Measurements from ENCODE around the gene SLC11A1. TPM values are rescaled to one million over a fixed set of nuclear protein-coding genes. Genes with fewer than 3 reads are reported as not detected.

SLC11A1 gene
- total RNA-seq, 1 donor, result 0.43 TPM

DNA sequence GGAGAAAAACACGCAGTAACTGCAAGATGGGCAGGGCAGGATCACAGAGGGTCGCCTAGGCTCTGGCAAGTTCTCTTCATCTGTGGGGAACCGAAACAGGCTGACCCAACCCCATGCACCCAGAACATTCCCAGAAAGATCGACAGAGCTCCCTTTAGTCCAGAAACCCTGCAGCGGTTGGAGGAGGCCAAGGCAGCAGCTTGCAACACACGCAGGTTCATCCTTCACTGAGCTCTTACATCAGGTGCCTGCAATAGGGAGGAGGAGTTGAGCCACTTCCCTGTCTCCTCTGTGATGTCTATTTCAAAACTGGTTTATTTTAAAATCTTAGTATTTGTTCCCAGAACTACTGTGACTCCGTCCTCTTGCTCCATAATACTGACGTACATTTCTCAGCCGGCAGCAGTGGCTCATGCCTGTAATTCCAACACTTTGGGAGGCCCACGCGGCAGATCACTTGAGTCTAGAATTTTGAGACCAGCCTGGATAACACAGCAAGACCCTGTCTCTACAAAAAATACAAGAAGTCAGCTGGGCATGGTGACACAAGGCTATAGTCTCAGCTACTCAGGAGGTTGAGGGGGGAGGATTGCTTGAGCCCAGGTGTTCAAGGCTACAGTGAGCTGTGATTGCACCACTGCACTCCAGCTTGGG lies 11.5 kb upstream of the SLC11A1 start:
- DNase-seq (ENCODE audit: low read depth), result peak; percentile 95
- H3K4me3 ChIP-seq (ENCODE audit: low read depth, low read length), result no peak overlapping the region
- TF ChIP-seq, protein P1, sequence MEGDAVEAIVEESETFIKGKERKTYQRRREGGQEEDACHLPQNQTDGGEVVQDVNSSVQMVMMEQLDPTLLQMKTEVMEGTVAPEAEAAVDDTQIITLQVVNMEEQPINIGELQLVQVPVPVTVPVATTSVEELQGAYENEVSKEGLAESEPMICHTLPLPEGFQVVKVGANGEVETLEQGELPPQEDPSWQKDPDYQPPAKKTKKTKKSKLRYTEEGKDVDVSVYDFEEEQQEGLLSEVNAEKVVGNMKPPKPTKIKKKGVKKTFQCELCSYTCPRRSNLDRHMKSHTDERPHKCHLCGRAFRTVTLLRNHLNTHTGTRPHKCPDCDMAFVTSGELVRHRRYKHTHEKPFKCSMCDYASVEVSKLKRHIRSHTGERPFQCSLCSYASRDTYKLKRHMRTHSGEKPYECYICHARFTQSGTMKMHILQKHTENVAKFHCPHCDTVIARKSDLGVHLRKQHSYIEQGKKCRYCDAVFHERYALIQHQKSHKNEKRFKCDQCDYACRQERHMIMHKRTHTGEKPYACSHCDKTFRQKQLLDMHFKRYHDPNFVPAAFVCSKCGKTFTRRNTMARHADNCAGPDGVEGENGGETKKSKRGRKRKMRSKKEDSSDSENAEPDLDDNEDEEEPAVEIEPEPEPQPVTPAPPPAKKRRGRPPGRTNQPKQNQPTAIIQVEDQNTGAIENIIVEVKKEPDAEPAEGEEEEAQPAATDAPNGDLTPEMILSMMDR (IDR thresholded peaks at IDR 0.05; ENCODE audit: insufficient read depth, low read depth, low read length), result no peak

DNA sequence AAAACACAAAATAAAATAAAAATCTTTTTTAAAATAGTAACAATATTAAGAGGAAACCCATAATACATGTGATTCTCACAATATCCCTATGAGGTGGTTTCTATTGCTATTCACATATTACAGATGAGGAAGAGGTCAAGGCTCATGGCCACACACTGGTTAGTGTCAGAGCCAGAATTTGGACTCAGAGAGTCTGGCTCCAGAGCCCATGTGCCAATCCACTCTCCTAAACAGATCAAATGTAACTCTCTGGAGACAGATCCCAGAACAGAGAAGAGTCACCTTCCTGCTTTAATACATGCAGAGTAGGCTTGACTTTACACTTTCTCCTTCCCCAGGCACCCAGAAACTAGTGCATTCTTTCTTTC lies 10.1 kb upstream of the SLC11A1 start:
- TF ChIP-seq, protein P1 (IDR thresholded peaks at IDR 0.05; ENCODE audit: insufficient read depth, low read depth, low read length), result no peak
- no peak for DNase-seq (ENCODE audit: low read depth)
- H3K4me3 ChIP-seq (ENCODE audit: low read depth, low read length), result no peak overlapping the region

DNA sequence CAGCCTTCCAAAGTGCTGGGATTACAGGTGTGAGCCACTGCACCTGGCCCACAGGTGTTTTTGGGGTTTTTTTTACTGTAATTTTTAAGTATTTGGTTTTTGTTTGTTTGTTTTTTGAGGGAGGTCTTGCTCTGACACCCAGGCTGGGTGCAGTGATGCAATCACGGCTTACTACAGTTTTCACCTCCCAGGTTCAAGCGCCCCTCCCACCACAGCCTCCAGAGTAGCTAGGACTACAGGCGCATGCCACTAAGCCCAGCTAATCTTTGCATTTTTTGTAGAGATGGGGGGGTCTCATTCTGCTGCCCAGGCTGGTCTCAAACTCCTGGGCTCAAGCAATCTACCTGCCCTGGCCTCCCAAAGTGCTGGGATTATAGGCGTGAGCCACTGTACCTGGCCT lies 7.3 kb upstream of the SLC11A1 start:
- TF ChIP-seq, protein P1 (IDR thresholded peaks at IDR 0.05; ENCODE audit: insufficient read depth, low read depth, low read length), result no peak
- H3K4me3 ChIP-seq (ENCODE audit: low read depth, low read length), result no peak overlapping the region
- peak; percentile 65 for DNase-seq (ENCODE audit: low read depth)

GRCh38 chr2:218375212-218375611 lies 6.9 kb upstream of the SLC11A1 start:
- H3K4me3 ChIP-seq (ENCODE audit: low read depth, low read length), result no peak overlapping the region
- TF ChIP-seq, protein P1 (IDR thresholded peaks at IDR 0.05; ENCODE audit: insufficient read depth, low read depth, low read length), result no peak
- DNase-seq (ENCODE audit: low read depth), result peak; percentile 98

DNA sequence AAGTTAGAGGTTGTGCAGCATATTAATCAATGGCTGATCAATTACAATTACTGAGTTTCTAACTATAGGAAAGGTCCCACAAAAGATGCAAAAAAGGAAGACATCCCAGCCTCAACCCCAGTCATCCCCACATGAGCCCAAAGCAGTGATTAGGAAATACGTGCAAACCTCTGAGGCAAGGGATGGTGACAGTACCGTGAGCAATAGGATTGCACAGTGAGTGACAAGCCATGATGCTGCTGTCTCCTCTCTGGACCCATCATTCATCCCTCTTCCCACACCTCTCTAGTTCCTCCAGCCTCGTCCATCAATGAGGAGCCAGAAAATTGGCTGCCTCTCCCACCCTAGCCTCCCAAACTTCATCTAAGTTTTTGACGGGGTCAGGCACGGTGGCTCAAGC lies 4.0 kb upstream of the SLC11A1 start:
- H3K4me3 ChIP-seq (ENCODE audit: low read depth, low read length), result no peak overlapping the region
- DNase-seq (ENCODE audit: low read depth), result no peak
- TF ChIP-seq, protein P1 (IDR thresholded peaks at IDR 0.05; ENCODE audit: insufficient read depth, low read depth, low read length), result no peak

DNA sequence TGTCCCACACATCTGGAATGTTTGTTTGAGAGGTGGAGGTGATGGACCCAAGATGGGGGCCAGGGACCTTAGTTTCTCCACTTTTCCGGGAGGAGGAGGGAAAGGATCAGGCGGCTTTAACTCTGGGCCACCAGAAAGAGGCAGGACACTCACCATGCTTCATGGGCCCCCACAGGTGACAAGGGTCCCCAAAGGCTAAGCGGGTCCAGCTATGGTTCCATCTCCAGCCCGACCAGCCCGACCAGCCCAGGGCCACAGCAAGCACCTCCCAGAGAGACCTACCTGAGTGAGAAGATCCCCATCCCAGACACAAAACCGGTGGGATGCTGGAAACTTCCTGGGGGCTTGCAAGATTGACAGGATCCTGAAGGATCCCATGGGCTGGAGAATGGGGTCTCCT lies 712 bp downstream of the SLC11A1 start:
- H3K4me3 ChIP-seq (ENCODE audit: low read depth, low read length), result no peak overlapping the region
- TF ChIP-seq, protein P1 (IDR thresholded peaks at IDR 0.05; ENCODE audit: insufficient read depth, low read depth, low read length), result no peak
- no peak for DNase-seq (ENCODE audit: low read depth)
